Airway epithelial cell (primary cell): ENCODE data around the gene KRT77. TPM values are rescaled to one million over a fixed set of nuclear protein-coding genes. Genes with fewer than 3 reads are reported as not detected.

Experiments
- total RNA-seq: library from RNA; depleted of rRNA; stranded (reverse); fragments of >200 nt; gene quantifications from 2 replicates; pipeline ENCODE4 v1.2.3, GENCODE V29; 2015

The KRT77 gene
- total RNA-seq = 0.09 and 0.21 TPM in 2 replicates

DNA sequence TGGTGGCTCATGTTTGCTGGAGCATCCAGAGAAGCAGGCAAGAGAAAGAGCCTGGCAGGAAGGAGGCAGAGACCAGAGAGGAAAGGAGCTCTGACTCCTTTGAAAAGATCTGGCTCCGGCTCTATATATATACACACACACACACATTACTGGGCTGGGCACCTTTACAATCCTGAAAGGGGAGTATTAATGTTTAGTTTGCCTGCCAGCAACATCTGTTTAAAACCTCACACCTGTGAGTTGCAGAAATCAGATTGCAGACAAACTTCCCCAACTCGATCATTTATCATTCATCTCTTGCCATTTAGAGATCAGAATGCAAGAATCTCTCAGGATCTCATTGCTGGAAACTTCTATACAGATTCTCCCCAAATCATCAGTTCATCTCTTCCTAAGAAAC, at the start of gene KRT77:
Gene KRT77, minus strand, starts transcription at position 101 of the 400 bp plus-strand sequence. Its CDS starts 90 bp downstream, at position 11.

DNA sequence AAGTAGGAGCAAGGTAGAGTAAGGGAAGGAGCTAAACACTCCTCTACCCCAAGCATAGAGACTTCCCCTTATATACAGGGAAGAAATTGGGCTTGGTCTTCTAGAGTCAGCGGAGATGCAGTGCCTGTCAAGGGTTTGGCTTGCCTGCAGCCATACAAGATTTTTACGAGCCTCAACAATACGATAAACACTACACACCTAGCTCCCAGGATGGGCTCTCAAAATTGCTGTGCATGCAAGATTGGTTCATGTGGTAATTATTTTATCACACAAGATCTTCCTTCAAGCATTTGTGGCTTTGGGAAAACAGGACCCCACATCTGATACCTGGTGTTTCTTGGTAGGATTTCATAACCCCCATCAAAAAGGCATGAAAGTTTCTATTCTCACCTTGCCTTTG, 23.0 kb downstream of the KRT77 start, which contains the start of gene KRT1:
Gene KRT1, minus strand, starts transcription at position 45 of the 400 bp plus-strand sequence. CDS start 59 bp downstream, outside the sequence.

DNA sequence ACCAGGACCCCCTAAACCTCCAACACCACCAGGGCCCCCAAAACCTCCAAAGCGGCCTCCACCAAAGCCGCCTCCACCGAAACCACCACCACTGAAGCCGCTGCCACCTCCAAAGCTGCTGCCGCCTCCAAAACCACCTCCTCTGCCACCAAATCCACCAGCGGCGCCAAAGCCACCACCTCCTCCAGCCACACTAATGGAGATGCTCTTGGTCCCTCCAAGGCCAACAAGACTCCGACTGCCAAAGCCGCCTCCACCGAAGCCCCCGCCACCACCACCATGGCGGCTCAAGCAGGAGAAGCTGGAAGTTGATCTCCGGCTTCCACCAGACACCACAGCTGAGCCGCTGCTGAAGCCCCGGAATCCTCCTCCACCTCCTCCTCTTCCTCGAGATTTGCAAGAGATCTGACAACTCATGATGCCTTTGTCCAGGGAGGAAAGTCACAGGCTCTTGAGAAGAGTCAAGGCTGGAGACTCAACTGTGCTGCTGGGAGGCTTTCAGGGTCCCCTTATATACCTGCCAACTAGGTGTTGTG, 51.5 kb downstream of the KRT77 start, which contains the start of gene KRT2:
Gene KRT2, minus strand, starts transcription at position 486 of the 536 bp plus-strand sequence. Its CDS starts 69 bp downstream, at position 417.

Other genes starting within 250 kb of the KRT77 start
- 220 and 261 TPM in 2 replicates for gene KRT6C, start 229.7 kb downstream of the KRT77 start, total RNA-seq
- gene KRT6A, start 210.3 kb downstream of the KRT77 start, total RNA-seq = 9,998 and 10,940 TPM in 2 replicates
- gene KRT5, start 183.1 kb downstream of the KRT77 start, total RNA-seq = 10,625 and 11,680 TPM in 2 replicates
- gene KRT71, start 150.4 kb downstream of the KRT77 start, total RNA-seq = not detected in 2 replicates
- 0.21 and 0.33 TPM in 2 replicates for gene KRT74, start 129.7 kb downstream of the KRT77 start, total RNA-seq
- not detected in 2 replicates for gene KRT72, start 102.1 kb downstream of the KRT77 start, total RNA-seq
- not detected in 2 replicates for gene KRT73, start 85.0 kb downstream of the KRT77 start, total RNA-seq
- 0.28 TPM in 1 of 2 replicates, not detected in the other for gene KRT2, start 51.3 kb downstream of the KRT77 start, total RNA-seq
- 0.42 and 0.99 TPM in 2 replicates for gene KRT1, start 23.1 kb downstream of the KRT77 start, total RNA-seq
- not detected in 2 replicates for gene KRT76, start 73.8 kb upstream of the KRT77 start, total RNA-seq
- gene KRT3, start 92.6 kb upstream of the KRT77 start, total RNA-seq = not detected in 2 replicates
- gene KRT4, start 110.6 kb upstream of the KRT77 start, total RNA-seq = 102 and 129 TPM in 2 replicates
- not detected in 2 replicates for gene KRT79, start 130.8 kb upstream of the KRT77 start, total RNA-seq
- gene KRT78, start 145.5 kb upstream of the KRT77 start, total RNA-seq = 2.2 and 3.9 TPM in 2 replicates
- 425 and 493 TPM in 2 replicates for gene KRT8, start 201.6 kb upstream of the KRT77 start, total RNA-seq
- gene KRT18, start 245.6 kb upstream of the KRT77 start, total RNA-seq = 519 and 566 TPM in 2 replicates